SK-N-SH (cell line): ENCODE measurements around the gene TSHR. TPM values are rescaled to one million over a fixed set of nuclear protein-coding genes. Genes with fewer than 3 reads are reported as not detected.

Experiments used
- CTCF ChIA-PET: fragments of 300-600, 350-600 bp; formaldehyde crosslinking; extraction: SDS; loops from one replicate; lab custom pipeline; 2021; lab: Yijun Ruan, JAX
- POLR2A ChIA-PET: fragments of 350-600 bp; sonication (Branson Sonifier 250); formaldehyde crosslinking; extraction: SDS; loops from one replicate; lab custom pipeline; 2020; ENCODE audit warnings: antibody characterized with exemption, inconsistent platforms; lab: Yijun Ruan, JAX
- DNase-seq: peaks from one replicate; pipeline ENCODE4 v3.0.0; 2012
- H2AFZ ChIP-seq: fragments of 200-600 bp; sonication (generic); 2 replicates; pipeline ENCODE4 v1.8.1; 2016; ENCODE audit warnings: antibody characterized with exemption, mild to moderate bottlenecking, low read depth
- H3F3A ChIP-seq: fragments of 200-600 bp; sonication (generic); replicated peaks from 2 replicates; pipeline ENCODE3; 2016; ENCODE audit warnings: antibody characterized with exemption, mild to moderate bottlenecking; ENCODE audit not compliant: insufficient read depth
- H3K27ac ChIP-seq, 2 experiments: fragments of 200-500 bp in 1 of 2; fragments of 200-600 bp in 1 of 2; sonication (Bioruptor generic) in 1 of 2; sonication (generic), shearing (Covaris generic) in 1 of 2; 2 replicates each; pipeline versions ENCODE4 v1.5.1 to v1.6.1; 2014 to 2016; ENCODE audit warnings: low read depth in 2 of 2, inconsistent platforms in 1 of 2, low read length in 1 of 2, mild to moderate bottlenecking in 1 of 2, mixed read lengths in 1 of 2
- H3K27me3 ChIP-seq: fragments of 200-600 bp; sonication (generic), shearing (Covaris generic); 2 replicates; pipeline ENCODE4 v1.6.1; 2016; ENCODE audit warnings: mixed run types; ENCODE audit not compliant: insufficient read depth
- H3K36me3 ChIP-seq, 2 experiments: fragments of 200-500 bp in 1 of 2; fragments of 200-600 bp in 1 of 2; sonication (Bioruptor generic) in 1 of 2; sonication (generic) in 1 of 2; replicated peaks in 1 of 2; 2 replicates each; pipeline versions ENCODE3 to v1.5.1; 2014 to 2016; ENCODE audit warnings: low read length in 1 of 2, mild to moderate bottlenecking in 1 of 2; ENCODE audit not compliant: insufficient read depth in 2 of 2, control insufficient read depth in 1 of 2
- H3K4me1 ChIP-seq, 2 experiments: fragments of 200-500 bp in 1 of 2; fragments of 200-600 bp in 1 of 2; sonication (Bioruptor generic) in 1 of 2; sonication (generic), shearing (Covaris generic) in 1 of 2; 2 replicates each; pipeline versions ENCODE4 v1.5.1 to v1.6.1; 2014 to 2016; ENCODE audit warnings: low read depth in 1 of 2, low read length in 1 of 2, mixed run types in 1 of 2; ENCODE audit not compliant: insufficient read depth in 2 of 2, control insufficient read depth in 1 of 2
- H3K4me2 ChIP-seq: fragments of 200-600 bp; sonication (generic), shearing (Covaris generic); 2 replicates; pipeline ENCODE4 v1.6.1; 2017; ENCODE audit warnings: mixed run types
- H3K4me3 ChIP-seq, 2 experiments: fragments of 200-500 bp in 1 of 2; fragments of 200-600 bp in 1 of 2; sonication (Bioruptor generic) in 1 of 2; sonication (generic), shearing (Covaris generic) in 1 of 2; 2 replicates each; pipeline versions ENCODE4 v1.5.1 to v1.8.1; 2014 to 2016; ENCODE audit warnings: low read depth in 2 of 2, inconsistent platforms in 1 of 2, low read length in 1 of 2, mild to moderate bottlenecking in 1 of 2, mixed read lengths in 1 of 2, moderate library complexity in 1 of 2
- H3K79me2 ChIP-seq: fragments of 200-600 bp; sonication (generic); 2 replicates; pipeline ENCODE4 v1.8.1; 2017; ENCODE audit warnings: mild to moderate bottlenecking; ENCODE audit not compliant: insufficient read depth
- H3K9ac ChIP-seq: fragments of 200-600 bp; sonication (generic); 2 replicates; pipeline ENCODE4 v1.6.1; 2017; ENCODE audit warnings: mixed run types
- H3K9me2 ChIP-seq: fragments of 200-600 bp; sonication (generic); 2 replicates; pipeline ENCODE4 v1.6.1; 2017; ENCODE audit warnings: mixed run types
- H3K9me3 ChIP-seq: fragments of 200-600 bp; sonication (generic); 2 replicates; pipeline ENCODE4 v1.6.1; 2017; ENCODE audit warnings: mixed run types, mild to moderate bottlenecking, moderate library complexity
- H4K20me1 ChIP-seq: fragments of 200-600 bp; sonication (generic); 2 replicates; pipeline ENCODE4 v1.6.1; 2017; ENCODE audit warnings: mild to moderate bottlenecking, mixed run types; ENCODE audit not compliant: insufficient read depth
- CTCF ChIP-seq: fragments of 200-600 bp; sonication (generic); IDR thresholded peaks from 2 replicates; pipeline ENCODE4 v1.6.1; 2017; ENCODE audit warnings: antibody characterized with exemption, mild to moderate bottlenecking, moderate library complexity
- FOXJ3 ChIP-seq: sonication (generic); formaldehyde crosslinking; IDR thresholded peaks from 2 replicates; pipeline ENCODE4 v1.5.1; 2020; ENCODE audit warnings: mild to moderate bottlenecking, missing genetic modification reagents
- GABPA ChIP-seq: IDR thresholded peaks from 2 replicates; pipeline ENCODE4 v1.4.0; 2012; ENCODE audit warnings: low read depth, mild to moderate bottlenecking
- GATA2 ChIP-seq: sonication (generic); formaldehyde crosslinking; IDR thresholded peaks from 2 replicates; pipeline ENCODE4 v1.5.0; 2020; ENCODE audit warnings: mild to moderate bottlenecking, missing genetic modification reagents
- NFIC ChIP-seq: IDR thresholded peaks from 2 replicates; pipeline ENCODE4 v1.4.0; 2012; ENCODE audit warnings: borderline replicate concordance
- RCOR1 ChIP-seq: fragments of 150-350 bp; IDR thresholded peaks from 2 replicates; pipeline ENCODE4 v1.6.1; 2017; ENCODE audit warnings: antibody characterized with exemption, low read length
- RFX5 ChIP-seq: IDR thresholded peaks from 2 replicates; pipeline ENCODE4 v1.6.1; 2012; ENCODE audit warnings: mild to moderate bottlenecking, improper control_type of control experiment, low read length
- RXRA ChIP-seq: IDR thresholded peaks from 2 replicates; pipeline ENCODE4 v1.4.0; 2012; ENCODE audit warnings: low read depth, mild to moderate bottlenecking, borderline replicate concordance
- ZBTB33 ChIP-seq: IDR thresholded peaks from 2 replicates; pipeline ENCODE4 v1.4.0; 2012; ENCODE audit warnings: low read depth, borderline replicate concordance
- WGBS: methylation state at CpG from one replicate; pipeline ENCODE4 v1.1.6; 2017; ENCODE audit warnings: low lambda C conversion rate; 5-methylcytosine and 5-hydroxymethylcytosine counted together
- polyA plus RNA-seq, 3 experiments: library from polyadenylated mRNA; depleted of rRNA; stranded (reverse); fragments of >200 nt; gene quantifications; 2 replicates each; pipeline ENCODE4 v1.2.3, GENCODE V29; 2012

Gene TSHR
- polyA plus RNA-seq, 1 of the 3 experiments (the other 2 are of a cell fraction), result not detected

DNA sequence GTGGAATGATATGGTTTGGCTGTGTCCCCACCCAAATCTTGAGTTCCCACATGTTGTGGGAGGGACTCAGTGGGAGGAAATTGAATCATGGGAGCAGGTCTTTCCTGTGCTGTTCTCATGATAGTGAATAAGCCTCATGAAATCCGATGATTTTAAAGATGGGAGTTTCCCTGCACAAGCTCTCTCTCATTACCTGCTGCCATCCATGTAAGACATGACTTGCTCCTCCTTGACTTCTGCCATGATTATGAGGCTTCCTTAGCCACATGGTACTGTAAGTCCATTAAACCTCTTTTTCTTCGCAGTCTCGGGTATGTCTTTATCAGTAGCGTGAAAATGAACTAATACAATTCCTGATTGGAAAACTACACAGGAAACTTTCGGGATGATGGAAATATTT lies 100.5 kb downstream of the TSHR start:
- no peak for DNase-seq
- Histone ChIP-seq H3K9me2 (no peaks in the 10 kb centered on the region), H3K4me3 (no peak overlapping the region), H3K36me3 (no peaks in the 10 kb centered on the region), H3K4me1 (no peaks in the 10 kb centered on the region), H4K20me1 (no peaks in the 10 kb centered on the region), H3K9ac (no peak overlapping the region), H3F3A (no peaks in the 10 kb centered on the region), H3K27me3 (no peaks in the 10 kb centered on the region), H3K79me2 (no peaks in the 10 kb centered on the region), H3K27ac (no peak overlapping the region), H3K9me3 (no peaks in the 10 kb centered on the region), H2AFZ (no peak overlapping the region), H3K4me2 (no peak overlapping the region)
- 36% methylated on average over 5 of the region's 5 CpGs for WGBS
- TF ChIP-seq NFIC (no peak), GATA2 (no peak), CTCF (no peak), RCOR1 (no peak), RXRA (no peak), FOXJ3 (CRISPR knock-in tag) (no peak)
- ChIA-PET POLR2A (no interaction called here), CTCF (no interaction called here)

DNA sequence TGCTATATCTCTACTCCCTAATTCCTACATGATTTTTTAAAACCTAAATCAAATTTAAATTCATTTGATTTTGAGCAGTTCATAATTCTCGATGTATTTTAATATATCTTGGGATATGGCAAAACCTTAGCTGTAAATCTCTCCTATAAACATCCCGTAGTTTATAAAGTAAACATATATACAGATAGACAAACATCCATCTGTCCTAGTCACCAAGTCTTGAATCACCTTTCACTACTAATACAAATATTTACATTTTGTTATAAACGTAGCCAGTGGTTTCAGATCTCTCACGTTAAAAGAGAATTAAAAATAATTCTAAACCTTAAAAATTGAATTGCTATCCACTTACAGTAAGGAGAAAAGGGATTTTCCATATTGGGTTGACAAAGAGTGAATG lies 107.0 kb downstream of the TSHR start:
- POLR2A ChIA-PET, result no interaction called here
- Histone ChIP-seq H3K27me3 (no peaks in the 10 kb centered on the region), H2AFZ (no peak overlapping the region), H3K27ac (no peak overlapping the region), H3K4me3 (no peak overlapping the region), H3K9ac (no peak overlapping the region), H4K20me1 (no peaks in the 10 kb centered on the region), H3K9me2 (no peaks in the 10 kb centered on the region), H3F3A (no peaks in the 10 kb centered on the region), H3K36me3 (no peaks in the 10 kb centered on the region), H3K9me3 (no peaks in the 10 kb centered on the region), H3K79me2 (no peaks in the 10 kb centered on the region), H3K4me1 (no peaks in the 10 kb centered on the region), H3K4me2 (no peak overlapping the region)
- TF ChIP-seq GABPA, result no peak
- no peak for TF ChIP-seq FOXJ3 (CRISPR knock-in tag)
- no peak for TF ChIP-seq RFX5
- TF ChIP-seq ZBTB33, result no peak
- no peak for DNase-seq
- 3% methylated on average over 4 of the region's 4 CpGs for WGBS
- CTCF ChIA-PET, result interaction anchor here (2.5 kb wide), 1 partner anchor 66 kb away, joined by 6 read pairs; no protein-coding TSS in a partner anchor
